Muscle layer of duodenum (tissue), 2 donors: ENCODE data around the gene MACO1.
"Not testable (repeated sequence)": the region's sequence is repeated elsewhere in the genome, so short reads cannot be mapped to it uniquely, and the experiment has no call there.

Source experiments
- H3K27ac ChIP-seq: one replicate; pipeline ENCODE4 v1.7.0; 2013; ENCODE audit warnings: mild to moderate bottlenecking, low read length
- H3K27me3 ChIP-seq: one replicate; pipeline ENCODE4 v1.7.0; 2013; ENCODE audit warnings: low read depth, mild to moderate bottlenecking, control low read depth, low read length
- H3K36me3 ChIP-seq, 2 donors: one replicate each; pipeline ENCODE4 v1.7.0; 2013; ENCODE audit warnings: low read length in 2 of 2, control low read depth in 1 of 2, mild to moderate bottlenecking in 1 of 2; ENCODE audit not compliant: insufficient read depth in 2 of 2, control insufficient read depth in 1 of 2
- H3K4me1 ChIP-seq, 2 donors: one replicate each; pipeline ENCODE4 v1.7.0; 2013; ENCODE audit warnings: low read length in 2 of 2, mild to moderate bottlenecking in 2 of 2, control low read depth in 1 of 2, moderate library complexity in 1 of 2; ENCODE audit not compliant: insufficient read depth in 2 of 2, control insufficient read depth in 1 of 2
- H3K4me3 ChIP-seq, 2 donors: one replicate each; pipeline ENCODE4 v1.7.0; 2013; ENCODE audit warnings: low read length in 2 of 2, low read depth in 1 of 2, mild to moderate bottlenecking in 1 of 2
- H3K9me3 ChIP-seq, 2 donors: one replicate each; pipeline ENCODE4 v1.7.0; 2013; ENCODE audit warnings: low read length in 2 of 2, control low read depth in 1 of 2, mild to moderate bottlenecking in 1 of 2; ENCODE audit not compliant: control insufficient read depth in 1 of 2
- donor health status: healthy.

MACO1 gene

GRCh38 chr1:25500694-25501093 is 70.0 kb downstream of the MACO1 start:
- Histone ChIP-seq H3K4me1 (peaks cover 0 to 4% of the 10 kb centered on the region in 2 donors), H3K27me3 (no peaks in the 10 kb centered on the region), H3K9me3 (no peaks in the 10 kb centered on the region), H3K36me3 (peaks cover 29 to 32% of the 10 kb centered on the region in 2 donors), H3K4me3 (no peak overlapping the region), H3K27ac (no peak overlapping the region)

GRCh38 chr1:25501235-25502058 is 70.8 kb downstream of the MACO1 start:
- H3K27me3 ChIP-seq: no peaks in the 10 kb centered on the region
- no peak overlapping the region for H3K4me3 ChIP-seq
- no peaks in the 10 kb centered on the region for H3K9me3 ChIP-seq
- peaks cover 0 to 4% of the 10 kb centered on the region in 2 donors for H3K4me1 ChIP-seq
- H3K36me3 ChIP-seq: peaks cover 28 to 31% of the 10 kb centered on the region in 2 donors
- H3K27ac ChIP-seq: no peak overlapping the region

GRCh38 chr1:25502957-25503356 is 72.3 kb downstream of the MACO1 start:
- H3K4me1 ChIP-seq: peaks cover 0 to 4% of the 10 kb centered on the region in 2 donors
- no peaks in the 10 kb centered on the region for H3K9me3 ChIP-seq
- H3K27me3 ChIP-seq: no peaks in the 10 kb centered on the region
- H3K36me3 ChIP-seq: peaks cover 16% of the 10 kb centered on the region in 2 donors
- no peak overlapping the region for H3K4me3 ChIP-seq
- H3K27ac ChIP-seq: no peak overlapping the region

GRCh38 chr1:25503551-25504426 is 73.1 kb downstream of the MACO1 start:
- no peak overlapping the region for H3K27ac ChIP-seq
- H3K4me1 ChIP-seq: peaks cover 0 to 4% of the 10 kb centered on the region in 2 donors
- H3K27me3 ChIP-seq: no peaks in the 10 kb centered on the region
- no peak overlapping the region for H3K4me3 ChIP-seq
- H3K9me3 ChIP-seq: no peaks in the 10 kb centered on the region
- H3K36me3 ChIP-seq: peaks cover 8 to 10% of the 10 kb centered on the region in 2 donors

- Histone ChIP-seq H3K9me3 (no peaks in the 10 kb centered on the region), H3K27me3 (no peaks in the 10 kb centered on the region), H3K4me1 (peaks cover 0 to 4% of the 10 kb centered on the region in 2 donors), H3K27ac (no peak overlapping the region), H3K36me3 (peaks cover 3 to 4% of the 10 kb centered on the region in 2 donors), H3K4me3 (no peak overlapping the region)
These were observed 74.3 kb downstream of the MACO1 start for GRCh38 chr1:25504706-25505595.

- Histone ChIP-seq H3K4me3 (no peak overlapping the region), H3K27me3 (no peaks in the 10 kb centered on the region), H3K27ac (no peak overlapping the region)
These were observed 75.1 kb downstream of the MACO1 start for GRCh38 chr1:25505656-25506385.

GRCh38 chr1:25506566-25507463 is 76.1 kb downstream of the MACO1 start:
- H3K4me3 ChIP-seq, H3K27ac ChIP-seq, H3K9me3 ChIP-seq, H3K36me3 ChIP-seq, H3K27me3 ChIP-seq, H3K4me1 ChIP-seq: not testable (repeated sequence)

More at GRCh38 chr1:25505656-25506385, 75.1 kb downstream of the MACO1 start:
- peaks cover 0 to 4% of the 10 kb centered on the region in 2 donors for H3K4me1 ChIP-seq
- H3K36me3 ChIP-seq: peaks cover 0 to 4% of the 10 kb centered on the region in 2 donors
- H3K9me3 ChIP-seq: no peaks in the 10 kb centered on the region

GRCh38 chr1:25513666-25514065 is 83.0 kb downstream of the MACO1 start:
- no peak overlapping the region for H3K4me3 ChIP-seq
- no peaks in the 10 kb centered on the region for H3K27me3 ChIP-seq
- no peaks in the 10 kb centered on the region for H3K36me3 ChIP-seq
- peaks cover 0 to 3% of the 10 kb centered on the region in 2 donors for H3K9me3 ChIP-seq
- no peaks in the 10 kb centered on the region for H3K4me1 ChIP-seq
- no peak overlapping the region for H3K27ac ChIP-seq

GRCh38 chr1:25515033-25515432 is 84.3 kb downstream of the MACO1 start:
- no peaks in the 10 kb centered on the region for H3K36me3 ChIP-seq
- H3K4me1 ChIP-seq: no peaks in the 10 kb centered on the region
- no peak overlapping the region for H3K4me3 ChIP-seq
- no peaks in the 10 kb centered on the region for H3K27me3 ChIP-seq
- no peak overlapping the region for H3K27ac ChIP-seq
- H3K9me3 ChIP-seq: peaks cover 0 to 3% of the 10 kb centered on the region in 2 donors

- H3K9me3 ChIP-seq: peaks cover 0 to 3% of the 10 kb centered on the region in 2 donors
- no peaks in the 10 kb centered on the region for H3K36me3 ChIP-seq
These were observed 86.0 kb downstream of the MACO1 start for GRCh38 chr1:25516686-25517085.

More at GRCh38 chr1:25516686-25517085, 86.0 kb downstream of the MACO1 start:
- Histone ChIP-seq H3K4me1 (no peaks in the 10 kb centered on the region), H3K27me3 (no peaks in the 10 kb centered on the region), H3K4me3 (no peak overlapping the region), H3K27ac (no peak overlapping the region)
